SKM-1 treated with dmso at 0.1 percent for 144 hours (cell line): Measurements from ENCODE around the gene LDAF1.
"Not testable (repeated sequence)": the region's sequence is repeated elsewhere in the genome, so short reads cannot be mapped to it uniquely, and the experiment has no call there.

ENCODE experiments used
- DNase-seq: peaks from one replicate; lab custom pipeline; 2025; ENCODE audit not compliant: unreplicated experiment; lab: John Stamatoyannopoulos, UW

Gene LDAF1

GRCh38 chr16:21161211-21161610, 2.7 kb downstream of the LDAF1 start:
- no peak for DNase-seq

- no peak for DNase-seq
Observed at GRCh38 chr16:21162661-21163151, 4.2 kb downstream of the LDAF1 start.

- no peak for DNase-seq
Observed at GRCh38 chr16:21163576-21163975, 5.1 kb downstream of the LDAF1 start.

GRCh38 chr16:21164521-21165168, 6.2 kb downstream of the LDAF1 start:
- DNase-seq, result no peak

GRCh38 chr16:21166561-21166961, 8.1 kb downstream of the LDAF1 start:
- no peak for DNase-seq

GRCh38 chr16:21167360-21167759, 8.9 kb downstream of the LDAF1 start:
- DNase-seq, result no peak

GRCh38 chr16:21167929-21168602, 9.6 kb downstream of the LDAF1 start:
- DNase-seq, result no peak

- no peak for DNase-seq
Observed at GRCh38 chr16:21169249-21169981, 10.9 kb downstream of the LDAF1 start.

GRCh38 chr16:21170116-21170515, 11.6 kb downstream of the LDAF1 start:
- not testable (repeated sequence) for DNase-seq

GRCh38 chr16:21172650-21173049, 14.2 kb downstream of the LDAF1 start:
- DNase-seq, result no peak

- no peak for DNase-seq
Observed at GRCh38 chr16:21175397-21175796, 16.9 kb downstream of the LDAF1 start.

- no peak for DNase-seq
Observed at GRCh38 chr16:21179126-21179982, 20.9 kb downstream of the LDAF1 start.

- no peak for DNase-seq
Observed at GRCh38 chr16:21179983-21180365, 21.5 kb downstream of the LDAF1 start.

GRCh38 chr16:21183995-21184394, 25.5 kb downstream of the LDAF1 start:
- no peak for DNase-seq

- no peak for DNase-seq
Observed at GRCh38 chr16:21184834-21185233, 26.4 kb downstream of the LDAF1 start.

- DNase-seq, result no peak
Observed at GRCh38 chr16:21185659-21186325, 27.3 kb downstream of the LDAF1 start.

- no peak for DNase-seq
Observed at GRCh38 chr16:21186326-21186691, 27.8 kb downstream of the LDAF1 start.

- DNase-seq, result no peak
Observed at GRCh38 chr16:21189311-21189710, 30.8 kb downstream of the LDAF1 start.

GRCh38 chr16:21190013-21190412, 31.5 kb downstream of the LDAF1 start:
- DNase-seq, result no peak

GRCh38 chr16:21190599-21190998, 32.1 kb downstream of the LDAF1 start:
- DNase-seq, result no peak

- DNase-seq, result no peak
Observed at GRCh38 chr16:21192991-21193390, 34.5 kb downstream of the LDAF1 start.
